HL-60 (cell line): Measurements from ENCODE around the gene ELMO1.

ENCODE experiments used
- DNase-seq, 2 experiments: peaks; one replicate each; pipeline ENCODE4 v3.0.0-alpha.2; 2010 to 2020; ENCODE audit warnings: low read depth in 1 of 2, low spot score in 1 of 2
- H3K27ac ChIP-seq: fragments of 250-450 bp; sonication (Bioruptor Pico); replicated peaks from 2 replicates; pipeline ENCODE4 v1.5.1; 2020; ENCODE audit warnings: mild to moderate bottlenecking, moderate library complexity
- H3K27me3 ChIP-seq: fragments of 250-450 bp; sonication (Bioruptor Pico); 2 replicates; pipeline ENCODE4 v1.5.1; 2021; ENCODE audit warnings: mild to moderate bottlenecking, moderate library complexity; ENCODE audit not compliant: insufficient read depth, poor library complexity, severe bottlenecking
- H3K4me3 ChIP-seq: replicated peaks from 2 replicates; pipeline ENCODE4 v1.5.1; 2011; ENCODE audit warnings: mild to moderate bottlenecking, control low read depth, low read length; ENCODE audit not compliant: insufficient read depth
- GABPA ChIP-seq: IDR thresholded peaks from 2 replicates; pipeline ENCODE4 v1.6.1; 2012; ENCODE audit warnings: low read depth
- POLR2AphosphoS5 ChIP-seq: IDR thresholded peaks from 2 replicates; pipeline ENCODE4 v1.6.1; 2012; ENCODE audit warnings: low read depth
- REST ChIP-seq: IDR thresholded peaks from 2 replicates; pipeline ENCODE4 v1.6.1; 2012; ENCODE audit warnings: low read depth; ENCODE audit not compliant: insufficient replicate concordance
- SPI1 ChIP-seq: IDR thresholded peaks from 2 replicates; pipeline ENCODE4 v1.6.1; 2012; ENCODE audit warnings: low read depth, mild to moderate bottlenecking, borderline replicate concordance
- TF ChIP-seq, protein P1 (sequence below): IDR thresholded peaks from one replicate; pipeline ENCODE4 v1.5.1; 2011; ENCODE audit warnings: low read length, control low read depth, inconsistent platforms; ENCODE audit not compliant: insufficient read depth

Gene ELMO1

GRCh38 chr7:37084303-37084702 is 364.4 kb downstream of the ELMO1 start:
- Histone ChIP-seq H3K27ac (no peak overlapping the region), H3K27me3 (no peaks in the 10 kb centered on the region), H3K4me3 (no peak overlapping the region)
- no peak for DNase-seq
- TF ChIP-seq GABPA (no peak), POLR2AphosphoS5 (no peak), REST (no peak), SPI1 (no peak)
- TF ChIP-seq, protein P1, sequence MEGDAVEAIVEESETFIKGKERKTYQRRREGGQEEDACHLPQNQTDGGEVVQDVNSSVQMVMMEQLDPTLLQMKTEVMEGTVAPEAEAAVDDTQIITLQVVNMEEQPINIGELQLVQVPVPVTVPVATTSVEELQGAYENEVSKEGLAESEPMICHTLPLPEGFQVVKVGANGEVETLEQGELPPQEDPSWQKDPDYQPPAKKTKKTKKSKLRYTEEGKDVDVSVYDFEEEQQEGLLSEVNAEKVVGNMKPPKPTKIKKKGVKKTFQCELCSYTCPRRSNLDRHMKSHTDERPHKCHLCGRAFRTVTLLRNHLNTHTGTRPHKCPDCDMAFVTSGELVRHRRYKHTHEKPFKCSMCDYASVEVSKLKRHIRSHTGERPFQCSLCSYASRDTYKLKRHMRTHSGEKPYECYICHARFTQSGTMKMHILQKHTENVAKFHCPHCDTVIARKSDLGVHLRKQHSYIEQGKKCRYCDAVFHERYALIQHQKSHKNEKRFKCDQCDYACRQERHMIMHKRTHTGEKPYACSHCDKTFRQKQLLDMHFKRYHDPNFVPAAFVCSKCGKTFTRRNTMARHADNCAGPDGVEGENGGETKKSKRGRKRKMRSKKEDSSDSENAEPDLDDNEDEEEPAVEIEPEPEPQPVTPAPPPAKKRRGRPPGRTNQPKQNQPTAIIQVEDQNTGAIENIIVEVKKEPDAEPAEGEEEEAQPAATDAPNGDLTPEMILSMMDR, result no peak

DNA sequence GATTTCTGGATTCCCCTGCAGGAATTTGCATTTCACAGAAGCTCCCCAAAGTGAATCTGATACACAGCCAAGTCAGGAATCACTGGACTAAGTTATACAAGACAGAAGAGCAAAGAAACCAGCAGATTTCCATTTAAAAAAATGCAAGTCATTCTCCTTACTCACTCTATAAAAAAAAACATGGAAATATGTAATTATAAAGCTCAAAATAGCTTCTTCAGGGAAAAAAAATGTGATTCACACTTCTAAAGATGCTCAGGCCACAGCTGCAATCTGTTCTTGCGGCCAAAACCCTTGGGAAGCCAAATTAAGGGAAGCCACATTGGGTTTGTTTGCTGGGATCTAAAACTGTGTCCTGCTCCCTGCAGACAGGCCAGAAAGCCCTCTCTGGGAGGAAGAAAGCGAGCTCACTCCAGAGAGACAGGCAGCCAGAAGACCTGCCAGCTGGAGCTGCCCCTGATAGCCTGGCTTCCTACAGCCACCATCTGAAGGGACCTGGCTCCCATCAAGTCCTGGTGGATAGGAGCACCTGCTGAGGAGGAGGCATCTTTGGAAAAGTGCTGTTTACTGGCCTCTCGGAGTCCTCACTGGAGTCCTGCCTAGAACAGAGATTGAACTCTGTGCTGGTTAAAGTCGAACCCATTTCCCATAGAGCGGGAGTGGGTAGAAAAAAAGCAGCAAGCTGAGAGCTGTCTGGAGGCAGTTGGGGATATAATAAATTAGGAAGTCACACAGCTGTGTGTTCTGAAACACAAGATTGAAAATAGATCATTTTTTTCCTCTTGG is 365.2 kb downstream of the ELMO1 start:
- H3K27ac ChIP-seq, result no peak overlapping the region
- TF ChIP-seq POLR2AphosphoS5 (no peak), SPI1 (no peak), REST (no peak), GABPA (no peak)
- TF ChIP-seq, protein P1, result no peak

GRCh38 chr7:37081436-37081835 is 367.2 kb downstream of the ELMO1 start:
- TF ChIP-seq SPI1 (no peak), POLR2AphosphoS5 (no peak), REST (no peak), GABPA (no peak)
- TF ChIP-seq, protein P1, result no peak
- H3K27me3 ChIP-seq, result no peaks in the 10 kb centered on the region
- H3K27ac ChIP-seq, result no peak overlapping the region
- H3K4me3 ChIP-seq, result no peak overlapping the region
- DNase-seq, result no peak

More for the DNA sequence above, 365.2 kb downstream of the ELMO1 start:
- no peak for DNase-seq
- no peaks in the 10 kb centered on the region for H3K27me3 ChIP-seq
- no peak overlapping the region for H3K4me3 ChIP-seq
